Activated T-cell treated with anti-CD3 and anti-CD28 coated beads for 4 hours (primary cell): Measurements from ENCODE around the gene FARSB.

Experiments
- DNase-seq: peaks from one replicate; pipeline ENCODE4 v3.0.0-alpha.2; 2020

Gene FARSB

GRCh38 chr2:222656526-222657446 is 894 bp upstream of the FARSB start:
- DNase-seq, result no peak

- DNase-seq, result no peak
Observed at GRCh38 chr2:222653280-222653679, 2.6 kb downstream of the FARSB start.

- no peak for DNase-seq
Observed at GRCh38 chr2:222652491-222653255, 3.2 kb downstream of the FARSB start.

- DNase-seq, result no peak
Observed at GRCh38 chr2:222651718-222652418, 4.0 kb downstream of the FARSB start.

GRCh38 chr2:222649801-222650200 is 6.1 kb downstream of the FARSB start:
- no peak for DNase-seq

- no peak for DNase-seq
Observed at GRCh38 chr2:222646008-222646407, 9.9 kb downstream of the FARSB start.

- no peak for DNase-seq
Observed at GRCh38 chr2:222643134-222643533, 12.8 kb downstream of the FARSB start.

GRCh38 chr2:222641336-222641735 is 14.6 kb downstream of the FARSB start:
- DNase-seq, result no peak

GRCh38 chr2:222637067-222637466 is 18.8 kb downstream of the FARSB start:
- DNase-seq, result no peak

GRCh38 chr2:222635295-222635694 is 20.6 kb downstream of the FARSB start:
- DNase-seq, result no peak

- DNase-seq, result no peak
Observed at GRCh38 chr2:222627764-222628163, 28.1 kb downstream of the FARSB start.

GRCh38 chr2:222623756-222624309 is 32.1 kb downstream of the FARSB start:
- no peak for DNase-seq

- no peak for DNase-seq
Observed at GRCh38 chr2:222622910-222623309, 33.0 kb downstream of the FARSB start.

GRCh38 chr2:222621893-222622292 is 34.0 kb downstream of the FARSB start:
- no peak for DNase-seq

- DNase-seq, result no peak
Observed at GRCh38 chr2:222615320-222615719, 40.6 kb downstream of the FARSB start.

- no peak for DNase-seq
Observed at GRCh38 chr2:222613715-222614331, 42.1 kb downstream of the FARSB start.

- no peak for DNase-seq
Observed at GRCh38 chr2:222611684-222612083, 44.2 kb downstream of the FARSB start.

GRCh38 chr2:222610746-222611145 is 45.1 kb downstream of the FARSB start:
- DNase-seq, result no peak

- no peak for DNase-seq
Observed at GRCh38 chr2:222609381-222609780, 46.5 kb downstream of the FARSB start.

GRCh38 chr2:222608081-222608480 is 47.8 kb downstream of the FARSB start:
- DNase-seq, result no peak

- DNase-seq, result no peak
Observed at GRCh38 chr2:222606306-222606705, 49.6 kb downstream of the FARSB start.

GRCh38 chr2:222604749-222605515 is 51.0 kb downstream of the FARSB start:
- no peak for DNase-seq
